Mesendoderm (in vitro differentiated cells): ENCODE results near the gene PLCB1.
"Not testable (repeated sequence)": the region's sequence is repeated elsewhere in the genome, so short reads cannot be mapped to it uniquely, and the experiment has no call there.

Experiments
- DNase-seq: peaks from one replicate; pipeline ENCODE4 v3.0.0; 2013
- H2AK5ac ChIP-seq: 2 replicates; pipeline ENCODE4 v1.6.1; 2013; ENCODE audit warnings: low read length, inconsistent platforms
- H2BK120ac ChIP-seq: 2 replicates; pipeline ENCODE4 v1.6.1; 2013; ENCODE audit warnings: low read depth, mild to moderate bottlenecking, low read length, moderate library complexity, mixed read lengths
- H2BK15ac ChIP-seq: replicated peaks from 2 replicates; pipeline ENCODE4 v1.6.1; 2013; ENCODE audit warnings: low read depth, mild to moderate bottlenecking, moderate library complexity
- H2BK5ac ChIP-seq: 2 replicates; pipeline ENCODE4 v1.6.1; 2013; ENCODE audit warnings: low read length, inconsistent platforms
- H3K18ac ChIP-seq: 2 replicates; pipeline ENCODE4 v1.6.1; 2013; ENCODE audit warnings: mild to moderate bottlenecking, low read length, mixed read lengths
- H3K23ac ChIP-seq: one replicate; pipeline ENCODE4 v1.6.1; 2013; ENCODE audit warnings: low read length
- H3K27ac ChIP-seq: 2 replicates; pipeline ENCODE4 v1.5.1; 2013; ENCODE audit warnings: low read depth, mild to moderate bottlenecking, inconsistent platforms, low read length, moderate library complexity
- H3K27me3 ChIP-seq: 2 replicates; pipeline ENCODE4 v1.6.1; 2013; ENCODE audit warnings: low read length, control low read depth, mild to moderate bottlenecking, inconsistent platforms; ENCODE audit not compliant: insufficient read depth, poor library complexity
- H3K36me3 ChIP-seq: 2 replicates; pipeline ENCODE4 v1.6.1; 2013; ENCODE audit warnings: low read length, inconsistent platforms; ENCODE audit not compliant: control insufficient read depth, insufficient read depth
- H3K4ac ChIP-seq: one replicate; pipeline ENCODE4 v1.6.1; 2013; ENCODE audit warnings: low read depth, mild to moderate bottlenecking, low read length, moderate library complexity
- H3K4me1 ChIP-seq: 2 replicates; pipeline ENCODE4 v1.6.1; 2013; ENCODE audit warnings: low read depth, low read length, inconsistent platforms; ENCODE audit not compliant: control insufficient read depth
- H3K4me2 ChIP-seq: 2 replicates; pipeline ENCODE4 v1.6.1; 2013; ENCODE audit warnings: low read length
- H3K4me3 ChIP-seq: 2 replicates; pipeline ENCODE4 v1.5.1; 2013; ENCODE audit warnings: mild to moderate bottlenecking, low read length
- H3K56ac ChIP-seq: one replicate; pipeline ENCODE4 v1.6.1; 2013; ENCODE audit warnings: low read length
- H3K79me1 ChIP-seq: 2 replicates; pipeline ENCODE4 v1.6.1; 2013; ENCODE audit warnings: low read length, inconsistent platforms
- H3K79me2 ChIP-seq: 2 replicates; pipeline ENCODE4 v1.6.1; 2013; ENCODE audit warnings: mild to moderate bottlenecking, low read length; ENCODE audit not compliant: control insufficient read depth, insufficient read depth
- H3K9ac ChIP-seq: 2 replicates; pipeline ENCODE4 v1.6.1; 2013; ENCODE audit warnings: low read length, inconsistent platforms
- H4K5ac ChIP-seq: one replicate; pipeline ENCODE4 v1.6.1; 2013; ENCODE audit warnings: low read length
- H4K8ac ChIP-seq: one replicate; pipeline ENCODE4 v1.6.1; 2013; ENCODE audit warnings: low read depth, mild to moderate bottlenecking, control low read depth, low read length, moderate library complexity
- WGBS: extraction: QIAGEN DNeasy Blood & Tissue Kit; methylation state at CpG from one replicate; pipeline ENCODE4 v1.1.7; 2013; ENCODE audit warnings: low lambda C conversion rate, missing lambda C conversion rate; ENCODE audit not compliant: insufficient coverage; ENCODE audit errors: extremely low coverage; 5-methylcytosine and 5-hydroxymethylcytosine counted together

PLCB1 gene

DNA sequence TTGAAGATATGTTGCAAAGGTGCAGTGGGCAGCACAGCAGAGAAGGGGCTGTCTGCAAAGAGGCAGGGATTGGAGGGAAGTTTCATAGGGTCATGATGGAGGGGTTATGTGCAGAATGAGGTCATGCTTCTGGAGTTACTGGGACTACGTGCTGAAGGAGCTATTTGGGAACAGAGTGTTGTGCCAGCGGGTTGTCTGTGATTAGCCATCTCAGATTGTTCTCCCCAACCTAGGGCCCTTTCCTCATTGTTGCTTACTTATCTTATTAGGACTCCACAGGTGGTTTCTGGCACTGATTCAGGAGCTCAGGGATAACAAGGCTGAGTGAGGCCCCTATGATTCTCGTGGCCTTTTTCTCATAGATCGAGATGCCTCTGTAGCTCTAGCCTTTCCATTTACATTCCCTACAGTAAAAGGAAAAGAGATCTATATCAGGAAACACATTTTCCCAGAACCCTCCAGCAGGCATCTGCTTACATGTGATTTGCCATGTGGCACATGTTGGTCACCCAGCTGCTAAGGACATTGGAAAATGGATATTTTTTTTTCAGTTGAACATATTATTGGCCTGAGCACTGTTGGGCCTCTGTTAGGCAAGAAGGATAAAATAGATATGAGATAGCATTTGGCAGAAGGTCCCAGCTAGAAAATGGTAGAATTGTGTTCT lies 507.2 kb downstream of the PLCB1 start:
- H3K4me3 ChIP-seq = no peak overlapping the region
- H2BK15ac ChIP-seq = no peak overlapping the region
- no peaks in the 10 kb centered on the region for H3K79me2 ChIP-seq
- no peak overlapping the region for H2BK120ac ChIP-seq
- H3K56ac ChIP-seq = no peak overlapping the region
- H3K27me3 ChIP-seq = no peaks in the 10 kb centered on the region
- no CpG with 5 or more reads among the region's 4 CpGs for WGBS
- H3K23ac ChIP-seq = no peak overlapping the region
- no peak overlapping the region for H3K4me2 ChIP-seq
- H2BK5ac ChIP-seq = no peak overlapping the region
- no peak overlapping the region for H4K5ac ChIP-seq
- no peak overlapping the region for H2AK5ac ChIP-seq
- H4K8ac ChIP-seq = no peak overlapping the region
- peak; percentile 82 for DNase-seq
- H3K36me3 ChIP-seq = no peaks in the 10 kb centered on the region
- H3K18ac ChIP-seq = no peak overlapping the region
- H3K27ac ChIP-seq = no peak overlapping the region
- no peak overlapping the region for H3K4ac ChIP-seq
- H3K9ac ChIP-seq = no peak overlapping the region
- no peaks in the 10 kb centered on the region for H3K4me1 ChIP-seq
- no peaks in the 10 kb centered on the region for H3K79me1 ChIP-seq

DNA sequence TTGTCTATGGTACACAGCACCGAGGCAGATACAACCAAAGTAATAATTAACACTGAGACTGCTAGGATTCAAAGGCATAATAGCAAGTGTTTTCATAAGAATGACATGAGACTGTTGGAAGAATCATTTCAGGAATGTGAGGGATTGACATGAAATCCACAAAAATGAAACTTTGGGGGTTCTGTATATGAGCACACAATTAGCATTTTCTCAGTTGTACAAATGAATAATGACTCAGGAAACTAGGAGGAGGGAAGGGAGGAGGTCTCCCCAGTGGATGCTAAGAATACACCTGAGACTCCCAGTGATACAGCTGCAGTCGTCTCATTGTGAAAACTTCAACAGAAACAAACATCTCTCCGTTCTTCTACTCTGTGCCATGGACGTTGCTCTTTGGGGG lies 508.4 kb downstream of the PLCB1 start:
- H3K27ac ChIP-seq = no peak overlapping the region
- H3K4ac ChIP-seq = no peak overlapping the region
- WGBS = no CpG with 5 or more reads among the region's 4 CpGs
- DNase-seq = no peak
- H3K4me1 ChIP-seq = no peaks in the 10 kb centered on the region
- H2BK15ac ChIP-seq = no peak overlapping the region
- H3K79me2 ChIP-seq = no peaks in the 10 kb centered on the region
- no peaks in the 10 kb centered on the region for H3K27me3 ChIP-seq
- no peak overlapping the region for H2AK5ac ChIP-seq
- no peak overlapping the region for H3K4me3 ChIP-seq
- H3K79me1 ChIP-seq = no peaks in the 10 kb centered on the region
- no peak overlapping the region for H2BK120ac ChIP-seq
- H3K23ac ChIP-seq = no peak overlapping the region
- H3K9ac ChIP-seq = no peak overlapping the region
- H3K56ac ChIP-seq = no peak overlapping the region
- no peak overlapping the region for H2BK5ac ChIP-seq
- no peak overlapping the region for H3K18ac ChIP-seq
- no peak overlapping the region for H3K4me2 ChIP-seq
- H4K8ac ChIP-seq = no peak overlapping the region
- no peaks in the 10 kb centered on the region for H3K36me3 ChIP-seq
- no peak overlapping the region for H4K5ac ChIP-seq

DNA sequence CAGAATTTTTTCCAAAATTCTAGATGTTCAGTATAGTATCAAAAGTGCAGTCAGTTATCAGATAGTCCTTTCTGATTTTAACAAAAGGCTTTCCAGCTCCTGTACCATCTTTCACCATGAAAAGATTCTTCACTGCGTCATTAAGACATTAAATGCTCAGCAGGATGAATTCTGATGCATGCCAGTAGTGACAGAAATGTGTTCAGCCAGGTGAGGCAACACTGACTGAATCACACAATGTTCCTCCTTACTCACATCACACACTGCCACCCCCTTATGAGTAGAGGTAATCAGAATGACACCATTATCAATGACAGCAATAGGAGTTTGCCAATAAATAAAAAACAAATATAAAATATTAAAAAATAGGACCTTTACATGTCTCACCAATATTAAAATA lies 510.2 kb downstream of the PLCB1 start:
- Histone ChIP-seq H2BK120ac (no peak overlapping the region), H3K4me3 (no peak overlapping the region), H3K23ac (no peak overlapping the region), H3K4me1 (no peaks in the 10 kb centered on the region), H3K9ac (no peak overlapping the region), H3K56ac (no peak overlapping the region), H3K4ac (no peak overlapping the region), H3K4me2 (no peak overlapping the region), H3K18ac (no peak overlapping the region), H3K79me2 (no peaks in the 10 kb centered on the region), H3K36me3 (no peaks in the 10 kb centered on the region), H3K79me1 (no peaks in the 10 kb centered on the region), H3K27ac (no peak overlapping the region), H2BK15ac (no peak overlapping the region), H2BK5ac (no peak overlapping the region), H3K27me3 (no peaks in the 10 kb centered on the region), H4K8ac (no peak overlapping the region), H4K5ac (no peak overlapping the region), H2AK5ac (no peak overlapping the region)
- no CpG with 5 or more reads among the region's 1 CpG for WGBS
- no peak for DNase-seq

DNA sequence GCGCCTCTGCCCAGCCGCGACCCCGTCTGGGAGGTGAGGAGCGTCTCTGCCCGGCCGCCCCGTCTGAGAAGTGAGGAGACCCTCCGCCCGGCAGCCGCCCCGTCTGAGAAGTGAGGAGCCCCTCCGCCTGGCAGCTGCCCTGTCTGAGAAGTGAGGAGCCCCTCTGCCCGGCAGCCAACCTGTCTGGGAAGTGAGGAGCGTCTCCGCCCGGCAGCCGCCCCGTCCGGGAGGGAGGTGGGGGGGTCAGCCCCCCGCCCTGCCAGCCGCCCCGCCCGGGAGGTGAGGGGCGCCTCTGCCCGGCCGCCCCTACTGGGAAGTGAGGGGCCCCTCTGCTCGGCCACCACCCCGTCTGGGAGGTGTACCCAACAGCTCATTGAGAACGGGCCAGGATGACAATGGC lies 512.4 kb downstream of the PLCB1 start:
- not testable (repeated sequence) for H3K27ac ChIP-seq, H3K9ac ChIP-seq, H3K23ac ChIP-seq, H3K79me2 ChIP-seq, H3K4ac ChIP-seq, H3K36me3 ChIP-seq, H4K5ac ChIP-seq, H4K8ac ChIP-seq, DNase-seq, H3K18ac ChIP-seq, H2BK5ac ChIP-seq, H3K56ac ChIP-seq, H3K4me2 ChIP-seq, H3K4me1 ChIP-seq, H2BK15ac ChIP-seq, H3K79me1 ChIP-seq, H3K27me3 ChIP-seq, H3K4me3 ChIP-seq, H2AK5ac ChIP-seq, H2BK120ac ChIP-seq
- WGBS = no CpG with 5 or more reads among the region's 30 CpGs

DNA sequence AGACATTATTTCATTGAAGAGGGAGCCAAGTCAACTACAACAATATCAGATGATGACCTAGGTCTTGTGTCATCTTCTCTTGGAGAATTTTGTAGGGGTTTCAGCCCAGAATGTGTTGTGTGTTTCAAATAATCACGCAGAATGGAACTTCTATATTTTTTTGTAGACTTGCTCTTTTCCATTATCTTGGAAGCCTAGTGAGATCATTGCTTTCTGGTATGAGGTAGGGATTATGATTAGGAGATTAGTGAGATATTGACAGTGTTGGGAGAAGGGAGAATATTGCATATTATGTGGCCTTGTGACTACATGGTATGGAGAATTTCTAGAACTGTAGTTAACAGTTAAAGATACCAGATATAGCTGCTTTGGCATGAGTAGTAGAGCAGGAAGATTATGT lies 513.3 kb downstream of the PLCB1 start:
- H3K27me3 ChIP-seq = no peaks in the 10 kb centered on the region
- H3K18ac ChIP-seq = no peak overlapping the region
- H3K79me2 ChIP-seq = no peaks in the 10 kb centered on the region
- no peak overlapping the region for H3K4me3 ChIP-seq
- no peak overlapping the region for H2BK120ac ChIP-seq
- no peak overlapping the region for H3K56ac ChIP-seq
- no peaks in the 10 kb centered on the region for H3K36me3 ChIP-seq
- no peak overlapping the region for H4K5ac ChIP-seq
- no CpG with 5 or more reads among the region's 1 CpG for WGBS
- H3K4me1 ChIP-seq = no peaks in the 10 kb centered on the region
- H3K4me2 ChIP-seq = no peak overlapping the region
- H2BK5ac ChIP-seq = no peak overlapping the region
- H2AK5ac ChIP-seq = no peak overlapping the region
- no peaks in the 10 kb centered on the region for H3K79me1 ChIP-seq
- H3K23ac ChIP-seq = no peak overlapping the region
- H3K4ac ChIP-seq = no peak overlapping the region
- no peak overlapping the region for H3K9ac ChIP-seq
- no peak overlapping the region for H2BK15ac ChIP-seq
- no peak overlapping the region for H3K27ac ChIP-seq
- no peak for DNase-seq
- H4K8ac ChIP-seq = no peak overlapping the region

DNA sequence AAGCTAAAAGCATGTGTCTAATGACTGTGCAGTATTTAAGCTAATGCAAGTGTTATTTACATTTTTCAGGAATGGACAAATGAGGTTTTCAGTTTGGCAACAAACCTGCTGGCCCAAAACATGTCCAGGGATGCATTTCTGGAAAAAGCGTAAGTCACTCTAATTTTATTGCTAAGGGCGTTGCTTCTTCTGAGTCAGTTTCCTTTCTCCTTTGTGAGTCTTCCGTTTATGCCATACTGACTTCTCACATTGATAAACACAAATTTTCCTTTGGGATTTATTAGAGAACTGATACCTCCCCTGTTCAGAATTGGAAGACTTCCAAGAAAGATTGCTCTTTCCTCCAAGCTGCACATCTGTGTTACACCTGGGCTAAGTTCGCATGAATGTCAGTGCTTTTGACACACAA lies 514.0 kb downstream of the PLCB1 start:
- no peaks in the 10 kb centered on the region for H3K27me3 ChIP-seq
- H4K5ac ChIP-seq = no peak overlapping the region
- no peak overlapping the region for H3K4ac ChIP-seq
- no peak overlapping the region for H2AK5ac ChIP-seq
- no peak overlapping the region for H2BK120ac ChIP-seq
- H3K79me2 ChIP-seq = no peaks in the 10 kb centered on the region
- H3K18ac ChIP-seq = no peak overlapping the region
- H3K36me3 ChIP-seq = no peaks in the 10 kb centered on the region
- no peak overlapping the region for H3K23ac ChIP-seq
- no peaks in the 10 kb centered on the region for H3K4me1 ChIP-seq
- H3K9ac ChIP-seq = no peak overlapping the region
- H3K56ac ChIP-seq = no peak overlapping the region
- no peak overlapping the region for H4K8ac ChIP-seq
- no CpG with 5 or more reads among the region's 4 CpGs for WGBS
- H3K27ac ChIP-seq = no peak overlapping the region
- no peak overlapping the region for H3K4me2 ChIP-seq
- no peak overlapping the region for H2BK15ac ChIP-seq
- no peak overlapping the region for H2BK5ac ChIP-seq
- H3K79me1 ChIP-seq = no peaks in the 10 kb centered on the region
- no peak overlapping the region for H3K4me3 ChIP-seq
- DNase-seq = no peak
